HepG2 (cell line): ENCODE measurements around the gene HCRTR1. TPM values are rescaled to one million over a fixed set of nuclear protein-coding genes. Genes with fewer than 3 reads are reported as not detected.

Experiments used
- CAMTA2 ChIP-seq: sonication (generic); formaldehyde crosslinking; IDR thresholded peaks from 2 replicates; pipeline ENCODE4 v1.4.0; 2020; ENCODE audit warnings: mild to moderate bottlenecking, missing genetic modification reagents, borderline replicate concordance
- CEBPG ChIP-seq: IDR thresholded peaks from 2 replicates; pipeline ENCODE4 v1.6.1; 2016
- FOXK1 ChIP-seq: sonication (generic); formaldehyde crosslinking; IDR thresholded peaks from 2 replicates; pipeline ENCODE4 v1.4.0; 2020; ENCODE audit warnings: low read depth, missing genetic modification reagents, borderline replicate concordance
- FOXP1 ChIP-seq, 2 experiments: fragments of 450-650 bp in 1 of 2; IDR thresholded peaks; 2 replicates each; pipeline ENCODE4 v1.6.1; 2017 to 2018; ENCODE audit warnings: antibody characterized with exemption in 1 of 2
- GATA4 ChIP-seq: sonication (generic); IDR thresholded peaks from 2 replicates; pipeline ENCODE4 v1.6.1; 2016; ENCODE audit warnings: antibody characterized with exemption, low read depth, borderline replicate concordance
- NCOA5 ChIP-seq: sonication (generic); formaldehyde crosslinking; IDR thresholded peaks from 2 replicates; pipeline ENCODE4 v1.4.0; 2020; ENCODE audit warnings: missing genetic modification reagents
- NFRKB ChIP-seq: fragments of 450-650 bp; IDR thresholded peaks from 2 replicates; pipeline ENCODE4 v1.6.1; 2017
- PTBP1 ChIP-seq: fragments of 200-400 bp; formaldehyde crosslinking; IDR thresholded peaks from 2 replicates; pipeline ENCODE4 v1.6.1; 2018; ENCODE audit warnings: low read length, low read depth; ENCODE audit not compliant: poor library complexity, severe bottlenecking
- SALL1 ChIP-seq: sonication (generic); formaldehyde crosslinking; IDR thresholded peaks from 2 replicates; pipeline ENCODE4 v1.8.0; 2022; ENCODE audit warnings: mild to moderate bottlenecking, missing genetic modification reagents
- SKIL ChIP-seq: sonication (generic); formaldehyde crosslinking; IDR thresholded peaks from 2 replicates; pipeline ENCODE4 v1.8.0; 2022; ENCODE audit warnings: missing genetic modification reagents, mild to moderate bottlenecking, moderate library complexity, borderline replicate concordance
- TCF7 ChIP-seq: sonication (generic); IDR thresholded peaks from 2 replicates; pipeline ENCODE4 v1.6.1; 2016; ENCODE audit warnings: antibody characterized with exemption, low read depth
- ZNF224 ChIP-seq: sonication (generic); formaldehyde crosslinking; IDR thresholded peaks from 2 replicates; pipeline ENCODE4 v1.5.0; 2020; ENCODE audit warnings: mild to moderate bottlenecking, missing genetic modification reagents
- ZNF317 ChIP-seq: sonication (generic); formaldehyde crosslinking; IDR thresholded peaks from 2 replicates; pipeline ENCODE4 v1.5.0; 2020; ENCODE audit warnings: mild to moderate bottlenecking, missing genetic modification reagents
- ZNF501 ChIP-seq: sonication (generic); formaldehyde crosslinking; IDR thresholded peaks from 2 replicates; pipeline ENCODE4 v1.5.1; 2020; ENCODE audit warnings: mild to moderate bottlenecking, moderate library complexity, missing genetic modification reagents
- ZNF550 ChIP-seq: sonication (generic); formaldehyde crosslinking; IDR thresholded peaks from 2 replicates; pipeline ENCODE4 v1.4.0; 2020; ENCODE audit warnings: mild to moderate bottlenecking, missing genetic modification reagents, borderline replicate concordance
- ZNF569 ChIP-seq: sonication (generic); formaldehyde crosslinking; IDR thresholded peaks from 2 replicates; pipeline ENCODE4 v1.5.0; 2020; ENCODE audit warnings: mild to moderate bottlenecking, missing genetic modification reagents, moderate library complexity, borderline replicate concordance
- ZNF782 ChIP-seq: sonication (generic); formaldehyde crosslinking; IDR thresholded peaks from 2 replicates; pipeline ENCODE4 v1.4.0; 2020; ENCODE audit warnings: missing genetic modification reagents, mild to moderate bottlenecking, borderline replicate concordance
- polyA plus RNA-seq, 8 experiments: library from polyadenylated mRNA; depleted of rRNA in 3 of 8; stranded (reverse) in 7 of 8; unstranded in 1 of 8; fragments of >200 nt; fragmentation: Illumina TruSeq in 4 of 8; extraction: Trizol in 4 of 8; gene quantifications; 2 replicates each; pipeline versions ENCODE4 v1.2.1 to v1.2.3, GENCODE V29; 2011 to 2016; ENCODE audit warnings: low read depth in 4 of 8, missing spikeins in 1 of 8, mixed read lengths in 1 of 8; ENCODE audit not compliant: insufficient read depth in 1 of 8
- total RNA-seq, 5 experiments: library from RNA; depleted of rRNA; stranded (reverse); fragments of >200 nt; fragmentation: Illumina TruSeq; extraction: Trizol; gene quantifications; 2 replicates each; pipeline ENCODE4 v1.2.3, GENCODE V29; 2016; ENCODE audit warnings: low read depth in 1 of 5
- TF ChIP-seq, protein P1 (sequence below): sonication (generic); formaldehyde crosslinking; IDR thresholded peaks from 2 replicates; pipeline ENCODE4 v1.4.0; 2020; ENCODE audit warnings: missing genetic modification reagents, borderline replicate concordance
- TF ChIP-seq, protein P2 (sequence below): sonication (generic); formaldehyde crosslinking; IDR thresholded peaks from 2 replicates; pipeline ENCODE4 v1.5.1; 2020; ENCODE audit warnings: missing genetic modification reagents, mild to moderate bottlenecking, borderline replicate concordance
- TF ChIP-seq, protein P3 (sequence below): sonication (generic); formaldehyde crosslinking; IDR thresholded peaks from 2 replicates; pipeline ENCODE4 v1.5.0; 2020; ENCODE audit warnings: mild to moderate bottlenecking, missing genetic modification reagents, borderline replicate concordance
- TF ChIP-seq, protein P4 (sequence below): sonication (generic); formaldehyde crosslinking; IDR thresholded peaks from 2 replicates; pipeline ENCODE4 v1.4.0; 2020; ENCODE audit warnings: mild to moderate bottlenecking, missing genetic modification reagents

The HCRTR1 gene
- total and polyA plus RNA-seq, 2 of the 13 experiments (the other 11 are each of a cell fraction or from before 2014, with no cell fraction given) = not detected

DNA sequence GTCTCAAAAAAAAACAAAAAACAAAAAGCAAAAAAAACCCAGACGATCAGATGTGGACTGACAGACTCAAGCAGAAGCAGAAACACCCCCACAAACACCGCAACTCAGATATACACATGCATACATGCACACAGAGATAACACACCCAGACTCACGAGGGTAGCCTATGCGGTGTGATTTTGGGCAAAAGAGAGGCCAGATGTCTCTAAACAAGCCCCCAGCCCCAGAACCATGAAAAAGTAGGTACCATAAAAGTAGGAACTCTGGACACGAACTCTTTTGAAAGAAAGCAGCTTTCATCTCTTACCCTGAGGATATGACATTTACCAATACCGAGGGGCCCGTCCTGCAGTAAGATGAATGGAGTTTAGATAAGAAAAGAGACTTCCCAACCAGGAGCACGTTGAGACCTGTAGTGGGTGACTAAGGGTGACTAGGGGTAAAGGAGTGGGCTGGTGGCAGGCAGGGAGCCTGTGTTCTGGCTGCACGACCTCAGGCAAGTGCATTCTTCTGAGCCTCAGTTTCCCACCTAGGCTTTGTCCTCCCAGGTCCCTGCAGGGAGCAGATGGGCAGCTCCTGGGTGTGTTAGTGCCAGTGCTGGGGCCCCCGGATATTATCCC is 42.6 kb upstream of the HCRTR1 start (continued):
- TF ChIP-seq SKIL (CRISPR knock-in tag) (no peak), NCOA5 (CRISPR knock-in tag) (no peak), ZNF569 (CRISPR knock-in tag) (0 out of 2 replicates have a peak, but pooled peaks have one; percentile 5), ZNF224 (CRISPR knock-in tag) (no peak), CAMTA2 (peak; percentile 88; the same call in 1 of the 2 replicates), NFRKB (no peak), PTBP1 (no peak), FOXP1 (IDR thresholded peaks at IDR 0.05) (no peak), FOXP1 (CRISPR knock-in tag; IDR thresholded peaks at IDR 0.05) (no peak), SALL1 (CRISPR knock-in tag) (no peak), ZNF501 (peak; percentile 10; the same call in 1 of the 2 replicates), ZNF550 (CRISPR knock-in tag) (no peak), ZNF317 (CRISPR knock-in tag) (0 out of 2 replicates have a peak, but pooled peaks have one; percentile 3), CEBPG (CRISPR knock-in tag) (no peak), GATA4 (no peak), TCF7 (0 out of 2 replicates have a peak, but pooled peaks have one; percentile 10), FOXK1 (CRISPR knock-in tag) (no peak), ZNF782 (CRISPR knock-in tag) (no peak)
- TF ChIP-seq, protein P1, sequence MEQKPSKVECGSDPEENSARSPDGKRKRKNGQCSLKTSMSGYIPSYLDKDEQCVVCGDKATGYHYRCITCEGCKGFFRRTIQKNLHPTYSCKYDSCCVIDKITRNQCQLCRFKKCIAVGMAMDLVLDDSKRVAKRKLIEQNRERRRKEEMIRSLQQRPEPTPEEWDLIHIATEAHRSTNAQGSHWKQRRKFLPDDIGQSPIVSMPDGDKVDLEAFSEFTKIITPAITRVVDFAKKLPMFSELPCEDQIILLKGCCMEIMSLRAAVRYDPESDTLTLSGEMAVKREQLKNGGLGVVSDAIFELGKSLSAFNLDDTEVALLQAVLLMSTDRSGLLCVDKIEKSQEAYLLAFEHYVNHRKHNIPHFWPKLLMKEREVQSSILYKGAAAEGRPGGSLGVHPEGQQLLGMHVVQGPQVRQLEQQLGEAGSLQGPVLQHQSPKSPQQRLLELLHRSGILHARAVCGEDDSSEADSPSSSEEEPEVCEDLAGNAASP (CRISPR knock-in tag) = no peak
- TF ChIP-seq, protein P2, sequence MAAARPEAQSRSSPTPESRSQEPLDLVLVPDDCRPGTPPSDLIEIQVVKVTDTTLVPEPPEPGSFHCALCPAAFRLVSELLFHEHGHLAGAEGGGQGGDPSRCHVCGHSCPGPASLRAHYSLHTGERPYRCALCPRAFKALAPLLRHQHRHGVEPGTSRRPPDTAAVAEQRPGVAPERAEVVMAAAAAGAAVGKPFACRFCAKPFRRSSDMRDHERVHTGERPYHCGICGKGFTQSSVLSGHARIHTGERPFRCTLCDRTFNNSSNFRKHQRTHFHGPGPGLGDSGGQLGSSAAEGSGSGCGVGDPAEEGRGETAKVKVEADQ (CRISPR knock-in tag) = no peak
- TF ChIP-seq, protein P3, sequence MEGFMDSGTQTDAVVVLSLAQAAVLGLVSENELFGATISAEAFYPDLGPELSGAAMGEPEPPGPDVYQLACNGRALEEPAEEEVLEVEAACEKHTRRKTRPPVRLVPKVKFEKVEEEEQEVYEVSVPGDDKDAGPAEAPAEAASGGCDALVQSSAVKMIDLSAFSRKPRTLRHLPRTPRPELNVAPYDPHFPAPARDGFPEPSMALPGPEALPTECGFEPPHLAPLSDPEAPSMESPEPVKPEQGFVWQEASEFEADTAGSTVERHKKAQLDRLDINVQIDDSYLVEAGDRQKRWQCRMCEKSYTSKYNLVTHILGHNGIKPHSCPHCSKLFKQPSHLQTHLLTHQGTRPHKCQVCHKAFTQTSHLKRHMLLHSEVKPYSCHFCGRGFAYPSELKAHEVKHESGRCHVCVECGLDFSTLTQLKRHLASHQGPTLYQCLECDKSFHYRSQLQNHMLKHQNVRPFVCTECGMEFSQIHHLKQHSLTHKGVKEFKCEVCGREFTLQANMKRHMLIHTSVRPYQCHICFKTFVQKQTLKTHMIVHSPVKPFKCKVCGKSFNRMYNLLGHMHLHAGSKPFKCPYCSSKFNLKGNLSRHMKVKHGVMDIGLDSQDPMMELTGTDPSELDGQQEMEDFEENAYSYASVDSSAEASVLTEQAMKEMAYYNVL (CRISPR knock-in tag) = no peak
- TF ChIP-seq, protein P4, sequence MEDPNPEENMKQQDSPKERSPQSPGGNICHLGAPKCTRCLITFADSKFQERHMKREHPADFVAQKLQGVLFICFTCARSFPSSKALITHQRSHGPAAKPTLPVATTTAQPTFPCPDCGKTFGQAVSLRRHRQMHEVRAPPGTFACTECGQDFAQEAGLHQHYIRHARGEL = 0 out of 2 replicates have a peak, but pooled peaks have one; percentile 33
